ENCODE data around the gene TBP. TPM values are rescaled to one million over a fixed set of nuclear protein-coding genes. Genes with fewer than 3 reads are reported as not detected.

TBP gene
- total and polyA plus RNA-seq, 2 of the 13 experiments (the other 11 are each of a cell fraction or from before 2014, with no cell fraction given), result 21.7 to 28.1 TPM

GRCh38 chr6:170552765-170553533 lies 1.2 kb upstream of the TBP start, which contains the start of gene PSMB1 (continued):
- TF ChIP-seq ARNTL (CRISPR knock-in tag; IDR thresholded peaks at IDR 0.05), result peak; percentile 59; the same call in 1 of the 2 replicates
- 0 out of 2 replicates have a peak, but pooled peaks have one; percentile 48 for TF ChIP-seq ZNF703 (CRISPR knock-in tag; IDR thresholded peaks at IDR 0.05; ENCODE audit: borderline replicate concordance)
- TF ChIP-seq FOXK2 (IDR thresholded peaks at IDR 0.05), result 0 out of 2 replicates have a peak, but pooled peaks have one; percentile 55
- TF ChIP-seq ZNF292 (CRISPR knock-in tag; IDR thresholded peaks at IDR 0.05; ENCODE audit: borderline replicate concordance, low read depth), result peak; percentile 70; the same call in 1 of the 2 replicates
- no peak for TF ChIP-seq ZNF775 (CRISPR knock-in tag; IDR thresholded peaks at IDR 0.05; ENCODE audit: borderline replicate concordance)
- peak; percentile 75; the same call in 1 of the 2 replicates for TF ChIP-seq ZNF724P (CRISPR knock-in tag; IDR thresholded peaks at IDR 0.05; ENCODE audit: borderline replicate concordance)
- peak; percentile 4; the same call in 1 of the 2 replicates for TF ChIP-seq SP5 (CRISPR knock-in tag; IDR thresholded peaks at IDR 0.05; ENCODE audit: borderline replicate concordance, low read depth)
- no peak; the same call in 1 of the 2 replicates for TF ChIP-seq CREB3 (CRISPR knock-in tag; IDR thresholded peaks at IDR 0.05)
- TF ChIP-seq ZNF646 (CRISPR knock-in tag; IDR thresholded peaks at IDR 0.05), result no peak
- TF ChIP-seq ZNF468 (CRISPR knock-in tag; IDR thresholded peaks at IDR 0.05), result 0 out of 2 replicates have a peak, but pooled peaks have one; percentile 58
- peak; percentile 86 for TF ChIP-seq ZNF687 (CRISPR knock-in tag; IDR thresholded peaks at IDR 0.05)
- TF ChIP-seq ZFAT (CRISPR knock-in tag; conservative IDR thresholded peaks at IDR 0.05), result no peak
- no peak for TF ChIP-seq ZNF790 (CRISPR knock-in tag; IDR thresholded peaks at IDR 0.05; ENCODE audit: borderline replicate concordance)

Data from HepG2 (cell line).